DND-41 (cell line): ENCODE results near the gene TNPO3.

ENCODE experiments used
- ATAC-seq: fragments of 200-7000 bp; cut with Tn5 transposase; 3 replicates; pipeline ENCODE4 v1.9.1; 2021; ENCODE audit warnings: low read depth; ENCODE audit not compliant: insufficient read depth
- DNase-seq: peaks from one replicate; pipeline ENCODE4 v3.0.0-alpha.2; 2020
- H2AFZ ChIP-seq: 2 replicates; pipeline ENCODE4 v1.6.0; 2012; ENCODE audit warnings: low read depth, low read length
- H3K27ac ChIP-seq: 2 replicates; pipeline ENCODE4 v1.5.1; 2012; ENCODE audit warnings: low read length, inconsistent platforms
- H3K27me3 ChIP-seq: fragments of 200-600 bp; sonication (generic); 2 replicates; pipeline ENCODE4 v1.6.0; 2012; ENCODE audit warnings: low read length, mild to moderate bottlenecking, inconsistent platforms; ENCODE audit not compliant: insufficient read depth, poor library complexity
- H3K36me3 ChIP-seq: 2 replicates; pipeline ENCODE4 v1.5.1; 2012; ENCODE audit warnings: low read length, inconsistent platforms; ENCODE audit not compliant: insufficient read depth
- H3K4me1 ChIP-seq: 2 replicates; pipeline ENCODE4 v1.5.1; 2012; ENCODE audit warnings: mild to moderate bottlenecking, low read length; ENCODE audit not compliant: insufficient read depth
- H3K4me2 ChIP-seq: 2 replicates; pipeline ENCODE4 v1.6.0; 2012; ENCODE audit warnings: mild to moderate bottlenecking, moderate library complexity, low read length, inconsistent platforms; ENCODE audit not compliant: insufficient read depth
- H3K4me3 ChIP-seq, 2 experiments: fragments of 200-600 bp in 1 of 2; shearing (Covaris generic) in 1 of 2; 2 replicates each; pipeline ENCODE4 v1.5.1; 2012 to 2016; ENCODE audit warnings: inconsistent platforms in 2 of 2, low read length in 2 of 2, mild to moderate bottlenecking in 2 of 2, low read depth in 1 of 2, moderate library complexity in 1 of 2
- H3K79me2 ChIP-seq: 2 replicates; pipeline ENCODE4 v1.6.0; 2012; ENCODE audit warnings: low read length, inconsistent platforms; ENCODE audit not compliant: insufficient read depth
- H3K9ac ChIP-seq: 2 replicates; pipeline ENCODE4 v1.6.0; 2012; ENCODE audit warnings: low read depth, mild to moderate bottlenecking, inconsistent platforms, low read length, moderate library complexity
- H3K9me3 ChIP-seq: 2 replicates; pipeline ENCODE4 v1.5.1; 2012; ENCODE audit warnings: low read length, moderate library complexity, mild to moderate bottlenecking, inconsistent platforms; ENCODE audit not compliant: insufficient read depth, severe bottlenecking
- H4K20me1 ChIP-seq: 2 replicates; pipeline ENCODE4 v1.6.0; 2012; ENCODE audit warnings: low read length; ENCODE audit not compliant: insufficient read depth
- CTCF ChIP-seq: IDR thresholded peaks from 2 replicates; pipeline ENCODE4 v1.5.1; 2012; ENCODE audit warnings: borderline replicate concordance, low read length, moderate library complexity, mild to moderate bottlenecking; ENCODE audit not compliant: poor library complexity, severe bottlenecking; ENCODE audit errors: extremely low read depth
- EZH2 ChIP-seq: IDR thresholded peaks from 3 replicates; pipeline ENCODE4 v1.6.1; 2012; ENCODE audit warnings: borderline replicate concordance, low read depth, mild to moderate bottlenecking, moderate library complexity, low read length, inconsistent platforms; ENCODE audit not compliant: severe bottlenecking

Gene TNPO3

DNA sequence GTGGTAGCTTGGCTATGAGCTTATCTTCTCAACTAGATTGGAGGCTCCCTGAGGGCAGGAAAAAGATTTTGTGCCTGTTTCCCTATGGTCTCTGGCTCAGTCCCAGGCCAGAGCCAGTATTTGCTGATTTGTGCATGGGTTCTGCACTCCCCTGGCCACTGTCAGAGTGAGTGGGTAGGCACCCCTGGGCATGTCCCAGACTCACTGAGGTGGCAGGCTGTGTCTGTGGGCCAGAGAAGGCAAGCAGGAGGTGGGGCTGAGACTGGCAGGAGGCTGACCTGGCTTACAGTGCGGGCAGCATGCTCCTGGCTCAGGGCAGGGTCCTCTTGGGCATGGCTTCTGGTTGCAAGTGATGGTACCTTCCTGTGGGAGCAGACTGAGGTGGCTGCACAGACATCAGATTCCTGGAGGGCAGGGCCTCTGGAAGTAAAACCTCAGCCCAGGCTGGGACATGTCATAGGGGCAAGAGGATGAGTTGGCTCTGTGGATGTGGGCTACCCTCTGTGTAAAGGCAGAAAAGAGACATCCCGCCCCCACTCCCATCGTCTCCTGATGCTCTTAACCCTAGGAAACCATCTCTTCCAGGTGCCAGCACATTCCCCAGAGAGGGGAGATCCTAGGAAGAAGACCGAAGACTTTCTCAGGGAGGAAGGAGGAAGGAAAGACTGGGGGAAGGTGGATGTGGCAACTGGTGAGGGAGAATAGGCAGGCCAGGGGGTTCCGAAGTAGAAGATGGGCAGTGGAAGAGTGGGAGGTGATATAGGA lies 148.7 kb downstream of the TNPO3 start:
- H4K20me1 ChIP-seq, result no peaks in the 10 kb centered on the region
- H3K79me2 ChIP-seq, result no peaks in the 10 kb centered on the region
- no peaks in the 10 kb centered on the region for H3K27me3 ChIP-seq
- no peaks in the 10 kb centered on the region for H3K36me3 ChIP-seq
- no peak overlapping the region for H3K27ac ChIP-seq
- no peak overlapping the region for H3K4me2 ChIP-seq
- H3K9me3 ChIP-seq, result no peaks in the 10 kb centered on the region
- no peak overlapping the region for H3K4me3 ChIP-seq
- H2AFZ ChIP-seq, result no peak overlapping the region
- H3K9ac ChIP-seq, result no peak overlapping the region
- ATAC-seq, result no peak
- no peak for DNase-seq
- 0 out of 2 replicates have a peak, but pooled peaks cover 3% of the 10 kb centered on the region for H3K4me1 ChIP-seq
- no peak for TF ChIP-seq EZH2
- no peak for TF ChIP-seq CTCF

- no peaks in the 10 kb centered on the region for H3K36me3 ChIP-seq
- 0 out of 2 replicates have a peak, but pooled peaks cover 3% of the 10 kb centered on the region for H3K4me1 ChIP-seq
- DNase-seq (peak; percentile 47), ATAC-seq (peak; percentile 88)
- no peak overlapping the region for H3K9ac ChIP-seq
- TF ChIP-seq EZH2 (no peak), CTCF (peak; percentile 71)
- no peak overlapping the region for H3K27ac ChIP-seq
- H3K4me3 ChIP-seq, result no peak overlapping the region
- H2AFZ ChIP-seq, result no peak overlapping the region
- no peaks in the 10 kb centered on the region for H3K27me3 ChIP-seq
- H3K79me2 ChIP-seq, result no peaks in the 10 kb centered on the region
- H3K9me3 ChIP-seq, result peaks cover 7% of the 10 kb centered on the region
- peak overlapping the region; percentile 29; the same call in 1 of the 2 replicates for H3K4me2 ChIP-seq
- H4K20me1 ChIP-seq, result no peaks in the 10 kb centered on the region
These were observed 150.3 kb downstream of the TNPO3 start for GRCh38 chr7:128904381-128905197.
